ENCODE results near the gene CLIP2.

CLIP2 gene

GRCh38 chr7:74272305-74273038 is 16.7 kb upstream of the CLIP2 start:
- TF ChIP-seq, protein P1, sequence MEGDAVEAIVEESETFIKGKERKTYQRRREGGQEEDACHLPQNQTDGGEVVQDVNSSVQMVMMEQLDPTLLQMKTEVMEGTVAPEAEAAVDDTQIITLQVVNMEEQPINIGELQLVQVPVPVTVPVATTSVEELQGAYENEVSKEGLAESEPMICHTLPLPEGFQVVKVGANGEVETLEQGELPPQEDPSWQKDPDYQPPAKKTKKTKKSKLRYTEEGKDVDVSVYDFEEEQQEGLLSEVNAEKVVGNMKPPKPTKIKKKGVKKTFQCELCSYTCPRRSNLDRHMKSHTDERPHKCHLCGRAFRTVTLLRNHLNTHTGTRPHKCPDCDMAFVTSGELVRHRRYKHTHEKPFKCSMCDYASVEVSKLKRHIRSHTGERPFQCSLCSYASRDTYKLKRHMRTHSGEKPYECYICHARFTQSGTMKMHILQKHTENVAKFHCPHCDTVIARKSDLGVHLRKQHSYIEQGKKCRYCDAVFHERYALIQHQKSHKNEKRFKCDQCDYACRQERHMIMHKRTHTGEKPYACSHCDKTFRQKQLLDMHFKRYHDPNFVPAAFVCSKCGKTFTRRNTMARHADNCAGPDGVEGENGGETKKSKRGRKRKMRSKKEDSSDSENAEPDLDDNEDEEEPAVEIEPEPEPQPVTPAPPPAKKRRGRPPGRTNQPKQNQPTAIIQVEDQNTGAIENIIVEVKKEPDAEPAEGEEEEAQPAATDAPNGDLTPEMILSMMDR (IDR thresholded peaks at IDR 0.05; ENCODE audit: control insufficient read depth, extremely low read depth, insufficient read depth): no peak
- DNase-seq (ENCODE audit: low read depth): no peak
- H3K4me3 ChIP-seq (ENCODE audit: low read depth, low read length): no peak overlapping the region

- TF ChIP-seq, protein P1 (IDR thresholded peaks at IDR 0.05; ENCODE audit: control insufficient read depth, extremely low read depth, insufficient read depth): peak; percentile 30
- no peak overlapping the region for H3K4me3 ChIP-seq (ENCODE audit: low read depth, low read length)
- DNase-seq (ENCODE audit: low read depth): no peak
These were observed 13.8 kb upstream of the CLIP2 start for GRCh38 chr7:74275401-74275881.

DNA sequence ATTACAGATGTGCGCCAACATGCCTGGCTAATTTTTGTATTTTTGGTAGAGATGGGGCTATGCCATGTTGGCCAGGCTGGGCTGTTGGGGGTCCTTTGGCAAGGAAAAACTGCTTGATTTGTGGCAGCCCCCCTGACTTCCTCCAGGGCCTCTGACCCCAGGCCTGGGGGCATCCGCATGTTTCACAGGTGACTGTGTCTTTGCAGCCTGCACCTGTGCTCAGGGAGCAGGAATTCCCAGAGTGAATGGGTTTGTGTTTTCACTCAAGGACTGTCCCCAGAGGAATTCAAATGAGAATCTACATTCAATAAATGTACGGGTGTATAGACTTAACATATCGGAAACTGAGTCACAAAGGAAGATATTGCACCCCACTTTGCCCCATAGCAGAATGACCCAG is 11.6 kb upstream of the CLIP2 start:
- no peak for DNase-seq (ENCODE audit: low read depth)
- TF ChIP-seq, protein P1 (IDR thresholded peaks at IDR 0.05; ENCODE audit: control insufficient read depth, extremely low read depth, insufficient read depth): no peak
- H3K4me3 ChIP-seq (ENCODE audit: low read depth, low read length): no peak overlapping the region

GRCh38 chr7:74280985-74281384 is 8.2 kb upstream of the CLIP2 start:
- TF ChIP-seq, protein P1 (IDR thresholded peaks at IDR 0.05; ENCODE audit: control insufficient read depth, extremely low read depth, insufficient read depth): no peak
- no peak overlapping the region for H3K4me3 ChIP-seq (ENCODE audit: low read depth, low read length)
- no peak for DNase-seq (ENCODE audit: low read depth)

- no peak overlapping the region for H3K4me3 ChIP-seq (ENCODE audit: low read depth, low read length)
- TF ChIP-seq, protein P1 (IDR thresholded peaks at IDR 0.05; ENCODE audit: control insufficient read depth, extremely low read depth, insufficient read depth): no peak
- DNase-seq (ENCODE audit: low read depth): no peak
These were observed 6.3 kb upstream of the CLIP2 start for GRCh38 chr7:74282748-74283459.

DNA sequence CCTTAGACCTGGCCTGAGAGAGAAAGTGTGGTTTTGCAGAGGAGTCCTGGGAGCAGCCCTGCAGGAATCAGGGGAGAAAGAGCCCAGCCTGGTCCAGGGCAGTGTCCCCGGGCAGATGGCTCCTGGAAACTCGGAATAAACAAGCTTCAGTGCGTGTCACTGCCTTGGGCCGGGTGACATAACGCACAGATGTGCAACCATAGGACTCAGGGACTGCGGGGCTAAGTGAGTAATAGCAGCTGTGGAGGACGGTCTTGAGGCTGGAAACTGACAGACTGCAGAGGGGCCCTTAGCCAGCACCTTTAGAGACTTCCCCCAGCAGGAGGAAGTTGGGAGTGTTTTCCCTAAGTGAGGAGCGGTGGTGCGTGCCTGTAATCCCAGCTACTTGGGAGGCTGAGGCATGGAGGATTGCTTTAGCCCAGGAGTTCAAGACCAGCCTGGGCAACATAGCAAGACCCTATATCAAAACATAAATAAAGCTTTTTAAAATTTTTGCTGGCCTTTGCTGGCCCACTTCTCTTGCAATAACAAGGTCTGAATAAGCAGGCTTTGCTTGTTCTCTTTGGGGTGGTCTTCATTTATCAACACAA is 5.3 kb upstream of the CLIP2 start:
- DNase-seq (ENCODE audit: low read depth): no peak
- TF ChIP-seq, protein P1 (IDR thresholded peaks at IDR 0.05; ENCODE audit: control insufficient read depth, extremely low read depth, insufficient read depth): no peak
- no peak overlapping the region for H3K4me3 ChIP-seq (ENCODE audit: low read depth, low read length)
